Fibroblast of lung (primary cell): Measurements from ENCODE around the gene ADAMTS14.

Experiments used
- EZH2 ChIP-seq: IDR thresholded peaks from 2 replicates; pipeline ENCODE4 v1.5.1; 2012; ENCODE audit warnings: low read length, control low read depth, mild to moderate bottlenecking; ENCODE audit errors: missing control alignments
- TF ChIP-seq, protein P1 (sequence below), 2 donors: IDR thresholded peaks in 1 of 2; conservative IDR thresholded peaks in 1 of 2; 1 replicate in 1 of 2; 2 replicates in 1 of 2; pipeline ENCODE4 v1.5.1; 2011 to 2012; ENCODE audit warnings: low read length in 2 of 2, control low read depth in 1 of 2, inconsistent platforms in 1 of 2, low read depth in 1 of 2, mild to moderate bottlenecking in 1 of 2

DNA sequence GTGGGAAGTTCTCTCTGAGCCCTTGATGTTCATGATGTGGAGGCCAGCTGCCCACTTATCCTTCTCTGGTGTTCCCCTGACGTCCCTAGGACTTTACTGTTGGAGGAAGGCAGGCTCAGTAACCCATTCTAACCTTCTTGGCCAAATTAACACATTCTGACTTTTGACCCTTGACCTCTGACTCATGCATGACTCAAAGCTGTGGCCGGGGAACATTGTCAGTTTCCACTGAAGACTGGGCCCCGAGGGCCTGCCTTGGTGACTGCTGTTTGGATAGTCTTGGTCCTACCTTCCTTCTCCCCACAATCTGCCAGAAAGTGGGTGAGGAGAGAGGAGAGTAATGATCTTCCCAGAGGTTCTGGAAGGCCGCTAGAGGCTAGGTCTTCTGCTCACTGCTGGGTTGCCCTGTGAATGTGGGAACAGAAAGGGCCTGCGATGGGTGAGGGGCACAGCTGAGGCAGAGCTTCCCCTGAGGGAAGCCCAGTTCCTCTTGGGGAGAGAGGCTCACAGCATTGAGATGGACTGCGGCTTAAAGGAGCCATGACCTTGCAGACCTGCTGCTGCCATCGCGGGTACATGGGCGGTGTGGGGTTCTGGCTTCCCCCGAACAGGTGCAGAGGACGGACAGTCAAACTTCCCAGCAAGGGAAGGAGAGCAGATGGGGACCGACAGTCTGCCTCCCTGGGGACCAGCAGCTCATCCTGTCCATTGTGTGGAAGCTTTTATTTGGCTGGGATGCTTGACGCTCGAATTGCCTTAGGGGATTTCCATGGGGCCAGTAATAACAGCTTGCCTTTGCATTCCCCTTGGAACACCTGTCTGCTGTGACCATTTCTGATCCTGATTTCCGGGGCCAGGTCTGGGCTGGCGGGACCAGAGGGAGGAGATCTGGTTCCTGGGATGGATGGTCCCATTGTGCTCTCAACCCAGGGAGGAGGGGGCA is 43.8 kb downstream of the ADAMTS14 start:
- TF ChIP-seq, protein P1, sequence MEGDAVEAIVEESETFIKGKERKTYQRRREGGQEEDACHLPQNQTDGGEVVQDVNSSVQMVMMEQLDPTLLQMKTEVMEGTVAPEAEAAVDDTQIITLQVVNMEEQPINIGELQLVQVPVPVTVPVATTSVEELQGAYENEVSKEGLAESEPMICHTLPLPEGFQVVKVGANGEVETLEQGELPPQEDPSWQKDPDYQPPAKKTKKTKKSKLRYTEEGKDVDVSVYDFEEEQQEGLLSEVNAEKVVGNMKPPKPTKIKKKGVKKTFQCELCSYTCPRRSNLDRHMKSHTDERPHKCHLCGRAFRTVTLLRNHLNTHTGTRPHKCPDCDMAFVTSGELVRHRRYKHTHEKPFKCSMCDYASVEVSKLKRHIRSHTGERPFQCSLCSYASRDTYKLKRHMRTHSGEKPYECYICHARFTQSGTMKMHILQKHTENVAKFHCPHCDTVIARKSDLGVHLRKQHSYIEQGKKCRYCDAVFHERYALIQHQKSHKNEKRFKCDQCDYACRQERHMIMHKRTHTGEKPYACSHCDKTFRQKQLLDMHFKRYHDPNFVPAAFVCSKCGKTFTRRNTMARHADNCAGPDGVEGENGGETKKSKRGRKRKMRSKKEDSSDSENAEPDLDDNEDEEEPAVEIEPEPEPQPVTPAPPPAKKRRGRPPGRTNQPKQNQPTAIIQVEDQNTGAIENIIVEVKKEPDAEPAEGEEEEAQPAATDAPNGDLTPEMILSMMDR (conservative IDR thresholded peaks at IDR 0.05 in 1 of 2, IDR thresholded peaks at IDR 0.05 in 1 of 2; ENCODE audit: low read depth in 1 of 2, low read length in 2 of 2) = no peak
- TF ChIP-seq EZH2 = no peak
